Daoy (cell line): Measurements from ENCODE around the gene TBC1D22A. TPM values are rescaled to one million over a fixed set of nuclear protein-coding genes. Genes with fewer than 3 reads are reported as not detected.

Experiments used
- DNase-seq: peaks from one replicate; pipeline ENCODE4 v3.0.0-alpha.2; 2015; ENCODE audit warnings: low read depth
- total RNA-seq: library from RNA; depleted of rRNA; stranded (reverse); fragments of >200 nt; shearing (Covaris generic); gene quantifications from 2 replicates; pipeline ENCODE4 v1.2.3, GENCODE V29; 2014

The TBC1D22A gene
- total RNA-seq, 1 experiment from 2014 or later = 8.7 TPM

DNA sequence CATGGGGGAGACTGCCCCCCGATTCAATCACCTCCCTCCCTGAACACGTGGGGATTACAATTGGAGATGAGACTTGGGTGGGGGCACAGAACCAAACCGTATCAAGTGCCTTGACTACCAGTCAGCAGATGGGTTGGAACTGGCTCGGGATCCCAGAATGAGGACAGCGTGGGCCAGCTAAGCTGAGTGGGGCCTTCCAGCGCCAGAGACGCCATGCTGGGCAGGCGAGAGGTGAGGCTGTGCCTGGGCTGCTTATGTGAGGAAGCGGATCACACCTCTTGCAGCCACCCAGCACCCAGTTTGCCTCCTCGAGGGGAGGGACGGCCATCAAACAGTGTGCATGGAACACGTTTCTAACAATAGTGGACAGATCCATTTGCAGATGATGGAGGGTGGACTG, 195.1 kb downstream of the TBC1D22A start:
- DNase-seq = no peak

DNA sequence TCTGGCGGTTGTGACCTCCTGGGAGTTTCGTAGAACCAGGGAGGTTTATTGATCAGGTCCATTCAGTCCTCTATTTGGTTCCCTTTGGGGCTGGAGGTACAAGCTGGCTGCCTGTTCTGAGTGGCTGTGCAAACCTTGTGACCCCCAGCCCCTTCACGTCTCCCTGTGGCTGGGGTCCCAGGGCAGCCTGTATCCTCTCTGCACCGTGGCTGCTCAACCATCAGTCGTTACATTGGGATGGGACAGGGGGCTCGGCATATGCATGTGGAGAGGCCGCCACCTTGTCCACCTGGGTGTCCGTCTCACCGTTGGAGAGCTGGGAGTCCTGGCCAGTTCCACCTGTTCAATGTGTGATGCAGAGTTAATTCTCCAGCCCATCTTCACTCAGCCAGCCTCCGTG, 195.7 kb downstream of the TBC1D22A start:
- no peak for DNase-seq

DNA sequence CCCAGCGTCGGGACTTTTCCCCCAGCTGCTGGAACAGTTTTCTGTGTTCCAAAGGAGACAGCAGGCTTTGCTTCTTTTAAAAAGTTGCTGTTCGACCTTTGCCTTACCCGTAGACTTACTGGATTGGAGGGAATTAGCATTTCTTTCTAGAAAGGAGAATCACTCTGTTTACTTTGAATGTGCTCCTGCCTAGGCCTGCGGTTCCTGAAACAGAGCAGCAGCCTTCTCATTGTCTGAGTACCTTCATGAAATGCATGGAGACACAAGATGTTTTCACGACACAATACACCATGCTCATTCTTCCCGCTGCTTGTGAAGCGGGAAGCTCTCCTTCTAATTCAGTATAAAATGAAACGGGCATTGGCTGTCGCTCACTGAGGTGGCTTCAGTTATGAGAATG, 196.2 kb downstream of the TBC1D22A start:
- no peak for DNase-seq

DNA sequence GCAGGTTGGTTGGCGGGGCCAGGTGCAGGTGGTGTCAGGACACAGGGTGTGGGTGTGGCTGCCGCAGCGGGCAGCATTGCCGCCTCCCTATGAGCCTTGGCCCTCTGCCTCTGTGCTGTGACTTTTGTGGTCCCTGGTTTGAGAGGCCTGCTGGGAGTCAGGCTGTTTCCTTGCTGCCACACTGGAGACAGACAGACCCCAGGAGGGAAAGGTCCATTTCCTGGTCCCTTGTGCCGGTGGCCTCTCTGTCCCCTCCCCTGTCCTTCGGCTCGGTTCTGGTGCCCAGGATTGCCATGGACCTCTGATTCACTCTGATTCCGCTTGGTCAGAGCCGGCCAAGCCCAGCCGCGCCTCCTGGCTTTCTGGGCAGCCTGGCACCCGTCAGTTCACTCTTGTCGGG, 196.9 kb downstream of the TBC1D22A start:
- no peak for DNase-seq

DNA sequence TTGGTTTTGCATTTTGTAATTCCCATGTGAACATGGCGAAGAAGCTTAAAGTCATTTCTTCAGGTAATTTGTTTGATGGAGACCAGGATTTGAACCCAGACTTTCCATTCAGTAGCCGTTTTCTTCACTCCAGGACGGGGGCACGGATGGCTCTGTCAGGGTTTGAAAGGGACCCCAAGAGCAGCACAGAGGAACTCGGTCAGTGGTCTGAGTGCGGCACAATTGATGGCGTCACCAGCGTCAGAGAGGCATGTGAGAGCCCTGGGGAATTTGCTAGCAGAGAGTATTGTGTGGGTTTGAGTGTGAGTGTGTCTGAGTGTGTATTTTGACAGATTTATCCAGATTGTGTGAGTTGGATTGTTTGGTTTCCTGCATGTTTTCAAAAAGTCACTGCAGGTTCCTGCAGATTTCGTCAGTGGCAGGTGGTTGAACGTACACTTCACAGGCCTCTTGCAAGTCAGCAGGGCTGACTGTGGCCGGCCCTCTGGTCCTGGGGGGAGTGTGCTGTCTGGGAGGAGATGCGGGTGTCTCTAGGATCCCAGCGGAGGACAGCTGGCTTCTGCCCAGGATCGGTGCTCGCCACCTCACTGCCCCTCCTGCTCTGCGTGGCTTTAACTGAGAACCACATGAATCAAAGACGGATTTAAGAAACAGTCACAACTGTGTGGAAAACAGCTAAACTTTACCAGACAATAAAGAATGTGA, 199.3 kb downstream of the TBC1D22A start:
- DNase-seq = no peak

DNA sequence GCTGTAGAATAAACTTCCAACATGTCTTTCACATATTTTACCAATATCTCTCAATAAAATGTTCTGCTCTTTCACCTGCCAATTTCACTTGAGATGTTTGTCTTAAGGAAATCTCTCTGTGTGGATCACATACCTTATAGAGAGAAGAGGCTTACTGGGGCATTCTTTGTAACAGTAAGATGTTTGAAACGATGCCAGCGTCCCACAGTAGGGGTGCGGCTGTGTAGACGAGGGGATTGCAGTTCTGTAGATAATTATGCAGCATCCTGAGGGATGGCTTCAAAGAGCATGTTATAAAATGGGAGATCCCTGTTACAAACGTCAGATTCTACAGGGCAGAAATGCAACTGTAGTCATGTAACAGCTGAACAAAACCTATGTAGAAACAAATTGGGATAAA, 200.0 kb downstream of the TBC1D22A start:
- DNase-seq = no peak

DNA sequence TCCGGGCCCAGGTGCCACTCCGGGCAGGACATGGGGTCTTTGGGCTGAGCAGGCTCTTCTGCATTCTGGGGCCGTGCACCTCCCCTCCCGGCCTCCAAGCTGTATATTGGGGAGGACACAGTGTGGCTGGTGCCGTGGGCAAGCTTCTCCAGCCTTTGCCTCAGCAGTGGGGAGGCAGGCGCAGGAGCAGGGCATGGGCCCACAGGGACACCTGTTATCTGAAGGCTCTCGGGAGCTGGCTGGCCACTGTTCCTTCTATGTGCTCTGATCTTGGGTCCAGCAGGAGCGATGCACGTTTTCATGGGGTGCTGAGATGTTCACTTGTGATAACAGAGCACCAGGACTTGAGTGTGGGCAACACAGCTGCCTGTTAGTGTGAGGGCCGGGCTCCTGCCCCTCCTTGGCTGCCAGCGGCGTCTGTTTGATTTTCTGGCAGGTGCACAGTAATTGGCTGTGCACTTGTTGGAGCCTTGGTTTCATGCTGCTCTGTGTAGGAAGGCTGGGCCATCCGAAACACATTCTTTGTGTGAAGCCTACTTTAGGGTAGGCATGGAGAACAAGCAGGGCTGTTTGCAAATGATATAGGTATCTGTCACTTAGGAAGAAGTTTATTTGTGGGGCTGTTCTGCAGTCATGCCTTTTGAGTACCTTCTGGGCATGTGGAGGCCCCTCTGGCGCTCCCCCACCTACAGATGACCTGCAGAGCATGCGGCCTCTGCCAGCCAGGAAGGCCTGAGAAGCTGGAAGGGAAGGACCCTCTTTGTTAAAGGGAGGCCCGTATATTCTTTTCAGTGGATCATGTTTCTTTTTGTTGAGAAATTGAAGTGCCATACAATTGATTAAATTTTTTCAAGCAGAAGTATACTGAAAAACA, 201.5 kb downstream of the TBC1D22A start:
- DNase-seq = no peak

DNA sequence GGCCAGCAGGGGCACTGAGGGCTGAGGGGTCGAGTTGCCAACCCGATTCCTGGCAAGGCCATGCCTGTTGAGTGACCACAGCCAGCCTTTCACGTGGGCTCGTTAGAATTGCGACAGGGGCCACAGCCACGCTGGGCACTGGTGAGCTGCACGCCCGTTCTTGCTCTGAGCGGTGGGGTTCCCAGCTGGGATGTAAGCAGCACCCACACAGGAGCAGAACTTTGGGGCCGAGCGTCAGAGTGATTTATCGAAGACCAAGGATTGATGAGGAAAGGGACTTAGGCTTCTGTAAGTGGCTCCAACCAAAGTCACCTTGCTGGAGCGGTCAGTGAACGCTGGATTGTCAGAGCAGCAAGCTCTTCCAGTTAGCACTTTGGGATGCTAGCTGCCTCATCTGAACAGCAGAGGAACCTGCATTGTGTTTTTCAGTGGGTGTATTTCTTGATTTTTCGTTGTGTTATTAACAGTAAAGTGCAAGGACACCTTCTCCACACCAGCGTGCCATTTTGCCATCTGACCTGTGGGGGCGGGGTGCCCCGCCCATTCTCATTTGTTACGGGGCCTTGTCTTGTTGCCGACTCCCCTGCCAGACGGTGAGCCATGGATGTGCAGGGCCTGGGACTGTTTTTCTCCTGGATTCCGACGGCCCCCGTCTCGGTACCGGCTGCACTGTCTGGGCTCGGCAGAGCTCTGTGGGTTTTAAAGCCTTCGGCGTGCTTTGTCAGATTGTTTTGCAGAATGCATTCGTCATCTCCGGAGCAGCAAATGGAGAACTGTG, 202.5 kb downstream of the TBC1D22A start:
- DNase-seq = no peak

DNA sequence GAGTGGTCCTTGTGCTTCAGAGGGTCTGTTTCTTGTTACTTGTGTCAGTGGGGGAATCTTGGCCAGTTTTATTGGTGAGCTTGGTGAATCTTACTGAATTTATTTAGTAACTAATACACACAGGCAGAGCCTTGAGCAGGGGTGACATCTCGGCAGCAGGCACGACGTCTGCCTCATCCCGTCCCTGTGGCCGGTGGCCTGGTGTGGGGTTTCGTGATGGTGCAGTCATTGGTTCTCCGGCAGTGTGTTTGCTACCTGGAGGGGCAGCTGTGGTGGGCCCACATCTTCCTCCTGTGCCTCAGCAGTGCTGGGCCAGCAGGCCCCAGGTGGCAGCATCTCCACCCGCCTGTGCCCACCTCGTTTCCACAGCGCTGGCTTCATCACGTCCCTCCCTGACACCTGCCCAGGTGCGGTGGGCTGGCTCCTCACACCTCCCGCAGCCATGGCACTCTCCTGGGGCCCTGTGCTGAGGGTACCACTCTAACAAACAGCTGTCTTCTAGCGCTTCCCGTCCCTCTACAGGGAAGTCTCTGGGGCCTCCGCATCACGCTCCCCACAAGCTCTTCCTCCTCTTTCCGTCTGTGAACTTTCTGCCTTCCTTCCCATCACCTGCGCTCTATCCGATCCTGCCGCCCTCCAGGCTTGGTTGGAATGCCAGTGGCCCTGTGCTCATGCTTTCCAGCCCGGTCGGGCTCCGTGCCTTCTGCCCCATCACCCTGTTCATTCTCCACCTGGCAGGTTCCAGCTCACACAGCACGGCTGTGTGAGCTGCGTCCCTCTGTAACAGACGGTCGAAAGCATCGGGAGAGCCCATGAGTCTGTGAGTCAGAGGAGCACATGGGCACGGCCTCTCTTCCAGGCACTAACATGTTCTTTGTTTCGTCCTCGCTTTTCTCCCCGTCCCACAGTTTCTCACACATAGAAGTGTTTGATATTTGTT, 203.4 kb downstream of the TBC1D22A start:
- DNase-seq = no peak

DNA sequence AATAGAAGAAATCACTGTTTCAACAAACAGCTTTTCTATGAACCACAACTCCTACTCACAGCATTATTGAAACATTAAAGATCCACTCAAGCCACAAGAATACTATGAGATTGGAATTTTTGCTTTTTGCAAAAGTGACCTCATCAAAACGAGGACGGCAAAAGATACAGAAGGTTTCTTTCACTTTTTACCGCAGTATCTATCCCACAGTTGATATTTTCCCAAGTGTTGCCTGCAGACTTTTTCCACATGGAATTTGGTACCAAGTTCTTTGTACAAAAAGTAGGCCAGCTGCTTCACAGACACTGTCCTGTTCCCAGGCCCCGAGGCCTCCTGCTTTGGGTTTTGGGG, 204.0 kb downstream of the TBC1D22A start:
- no peak for DNase-seq

DNA sequence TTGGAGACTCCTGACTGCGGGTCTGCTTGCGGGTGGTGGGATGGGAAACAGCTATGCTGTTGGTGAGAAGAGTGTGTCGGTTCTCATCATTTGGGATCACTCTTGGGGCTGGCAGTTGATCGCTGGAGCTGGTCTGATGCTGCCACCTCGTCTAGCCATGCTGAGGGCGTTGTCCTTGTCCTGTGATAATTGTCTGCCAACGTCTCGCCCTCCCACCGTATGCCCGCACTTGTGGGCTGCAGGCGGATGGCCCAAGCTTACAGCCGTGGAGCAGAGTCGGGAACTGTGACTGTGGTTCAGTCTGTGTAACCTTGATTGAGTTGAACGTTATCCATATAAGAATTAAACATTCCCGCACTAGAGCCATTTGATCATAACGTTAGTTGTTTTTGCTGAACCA, 204.4 kb downstream of the TBC1D22A start:
- DNase-seq = no peak

DNA sequence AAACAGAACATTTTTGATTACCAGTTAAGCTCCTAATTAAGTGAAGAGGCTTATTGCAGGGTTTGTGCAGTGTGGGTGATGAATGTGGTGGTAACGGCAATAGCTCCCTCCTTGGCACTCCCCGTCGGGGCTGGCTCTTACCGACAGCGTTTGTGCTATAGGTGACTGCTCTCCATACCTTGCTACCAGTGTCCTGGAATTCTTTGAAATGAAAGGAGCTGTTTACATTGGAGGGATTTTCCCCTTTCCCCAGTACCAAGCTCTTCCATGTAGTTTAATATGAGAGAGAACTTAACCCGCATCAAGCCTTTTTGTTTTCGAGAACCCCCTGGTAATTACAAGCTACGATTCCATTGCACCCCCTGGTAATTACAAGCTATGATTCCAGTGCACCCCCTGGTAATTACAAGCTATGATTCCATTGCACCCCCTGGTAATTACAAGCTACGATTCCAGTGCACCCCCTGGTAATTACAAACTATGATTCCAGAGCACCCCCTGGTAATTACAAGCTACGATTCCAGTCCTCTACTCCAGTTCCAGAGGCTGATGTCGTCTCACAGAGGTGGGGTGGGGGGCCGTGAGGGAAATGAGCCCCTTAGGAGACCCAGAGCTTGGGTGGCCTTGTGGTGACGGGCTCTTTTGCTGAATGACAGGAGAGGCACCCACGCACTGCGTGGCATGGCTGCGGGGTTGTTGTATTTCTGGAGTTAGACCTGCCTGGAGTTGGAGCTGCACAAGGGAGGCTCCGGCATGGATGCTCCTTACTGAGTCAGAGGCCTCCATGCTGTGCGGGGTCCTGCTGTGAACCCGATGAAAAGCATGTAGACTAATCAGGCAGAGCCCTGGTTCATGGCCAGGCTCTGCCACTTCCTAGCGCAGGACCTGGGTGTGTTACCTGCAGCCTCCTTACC, 205.3 kb downstream of the TBC1D22A start:
- no peak for DNase-seq

DNA sequence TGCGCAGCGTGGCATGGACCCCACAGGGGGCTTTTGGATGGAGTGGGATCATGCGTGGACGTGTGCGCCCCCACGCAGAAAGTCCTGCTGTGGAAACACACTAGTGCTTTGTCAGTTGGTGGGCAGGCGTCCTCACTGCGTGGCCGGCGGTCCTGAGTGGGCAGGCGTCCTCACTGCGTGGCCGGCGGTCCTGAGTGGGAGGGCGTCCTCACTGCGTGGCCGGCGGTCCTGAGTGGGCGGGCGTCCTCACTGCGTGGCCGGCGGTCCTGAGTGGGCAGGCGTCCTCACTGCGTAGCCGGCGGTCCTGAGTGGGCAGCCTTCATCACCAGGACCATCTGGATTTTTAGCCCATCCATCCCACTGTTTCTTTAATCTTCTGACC, 205.9 kb downstream of the TBC1D22A start:
- no peak for DNase-seq

DNA sequence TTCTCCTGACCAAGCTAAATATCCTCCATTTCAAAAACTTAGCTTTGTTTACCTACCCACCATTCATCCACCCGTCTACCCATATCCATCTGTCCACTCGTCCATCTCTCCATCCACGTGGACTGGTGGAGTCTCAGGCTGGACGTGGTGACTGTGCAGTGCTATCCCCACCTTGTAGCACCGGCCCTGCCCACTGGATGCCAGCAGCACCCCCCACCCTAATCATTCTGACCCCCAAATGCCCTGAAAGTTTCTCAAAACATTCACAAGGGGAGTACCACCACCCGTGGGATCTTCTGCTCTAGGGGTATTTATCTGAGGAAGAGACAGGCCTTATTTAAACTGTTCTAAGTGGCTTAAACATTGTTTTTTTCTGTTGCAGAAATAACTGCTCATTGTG, 206.4 kb downstream of the TBC1D22A start:
- DNase-seq = no peak

DNA sequence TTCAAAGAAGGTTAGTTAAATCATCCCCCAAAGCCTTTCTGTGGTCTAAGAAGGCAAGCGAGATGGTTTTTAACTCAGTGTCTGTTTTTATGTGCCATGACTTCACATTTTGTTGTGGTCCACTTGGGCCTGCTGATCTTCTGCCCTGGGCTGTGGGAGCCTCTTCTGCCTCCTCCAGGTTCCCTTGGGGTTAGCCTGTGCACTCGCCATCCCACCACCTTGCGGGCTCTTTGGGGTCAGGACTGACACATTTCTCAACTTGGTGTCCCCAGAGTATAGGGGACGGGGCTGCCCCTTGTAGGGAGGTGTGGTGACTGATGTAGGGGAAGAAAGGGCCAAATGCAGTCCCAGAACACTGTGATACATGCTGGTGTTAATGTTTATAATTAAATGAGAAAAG, 207.0 kb downstream of the TBC1D22A start:
- DNase-seq = no peak

DNA sequence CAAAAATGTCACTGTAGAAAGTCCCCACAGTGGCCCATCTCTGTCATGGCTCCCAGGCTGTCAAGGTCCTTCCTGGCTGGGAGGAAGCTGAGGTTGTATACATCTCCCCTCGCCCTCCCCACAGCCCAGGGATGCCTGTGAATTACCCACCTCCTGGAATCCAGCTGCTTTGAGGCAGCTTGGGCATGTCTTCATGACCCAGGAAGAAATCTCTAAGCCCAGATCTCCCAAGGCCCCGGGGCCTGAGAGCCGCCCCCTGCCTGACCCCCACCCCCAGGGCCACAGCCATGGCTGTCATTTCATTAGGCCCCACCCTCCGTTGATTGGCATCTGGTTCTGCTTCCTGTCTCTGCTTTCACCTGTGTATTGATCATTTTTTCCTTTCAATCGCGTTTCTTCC, 207.5 kb downstream of the TBC1D22A start:
- no peak for DNase-seq

DNA sequence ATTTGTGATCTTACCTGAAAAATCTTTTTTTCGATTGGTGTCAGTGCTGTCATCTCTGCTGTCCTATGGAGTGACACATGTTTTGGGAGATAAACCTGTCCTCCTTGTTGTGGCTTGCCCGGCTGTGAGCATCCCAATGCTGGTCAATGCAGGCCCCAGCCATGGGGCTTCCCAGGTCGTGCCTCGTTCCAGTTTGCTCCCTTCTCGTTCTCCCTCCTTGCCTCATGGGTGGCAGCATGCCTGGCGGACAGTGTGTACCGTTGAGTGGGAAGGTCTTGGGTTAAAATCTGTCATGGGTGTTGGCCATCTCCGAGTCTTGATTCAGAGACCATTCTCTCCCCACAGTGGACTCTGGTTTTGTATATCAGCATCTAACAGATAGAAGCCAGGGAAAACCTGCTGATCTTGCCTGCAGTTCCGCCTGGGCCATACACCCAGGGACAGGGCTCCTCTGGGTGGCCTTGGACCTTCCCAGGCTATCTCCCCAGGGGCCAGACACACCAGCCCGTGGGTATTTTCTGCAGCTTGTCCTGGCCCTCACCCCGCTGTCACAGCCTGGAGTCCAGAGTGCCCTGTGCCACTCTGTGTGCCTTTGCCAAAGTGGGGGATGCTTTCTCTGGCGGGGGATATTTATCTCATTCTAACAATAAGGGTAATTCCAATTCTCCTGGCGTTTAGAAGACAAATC, 208.1 kb downstream of the TBC1D22A start:
- DNase-seq = no peak

DNA sequence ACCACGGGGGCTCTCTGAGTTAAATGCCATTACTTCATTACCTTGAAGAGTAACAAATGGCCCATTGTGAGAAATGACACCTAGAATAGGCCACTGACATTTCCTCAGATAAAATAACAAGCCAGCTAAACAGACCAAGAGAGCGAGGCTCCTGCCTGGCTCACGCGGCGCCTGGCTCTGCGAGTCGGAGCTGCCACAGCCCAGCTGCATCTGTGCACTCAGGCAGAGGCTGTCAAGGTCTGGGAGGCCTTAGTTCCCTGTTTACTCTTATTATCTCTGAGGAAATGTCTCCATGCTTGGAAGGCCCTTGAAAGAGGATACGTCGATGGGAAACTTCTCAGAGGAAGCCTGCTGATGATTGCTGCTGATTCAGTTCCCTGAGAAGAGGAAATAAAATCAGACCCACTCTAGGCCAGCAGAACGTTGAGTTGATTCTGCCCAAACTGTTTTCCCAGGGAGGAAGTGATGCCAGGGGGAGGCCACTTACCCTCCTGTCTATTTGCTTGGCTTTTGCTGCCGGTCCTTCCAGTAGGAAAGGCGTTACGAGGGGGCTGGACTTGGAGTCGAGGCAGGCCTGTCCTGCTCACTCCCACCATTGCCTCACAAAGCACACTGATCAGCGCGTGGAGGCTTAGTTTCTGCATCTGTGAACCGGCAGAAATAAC, 208.8 kb downstream of the TBC1D22A start:
- DNase-seq = no peak

DNA sequence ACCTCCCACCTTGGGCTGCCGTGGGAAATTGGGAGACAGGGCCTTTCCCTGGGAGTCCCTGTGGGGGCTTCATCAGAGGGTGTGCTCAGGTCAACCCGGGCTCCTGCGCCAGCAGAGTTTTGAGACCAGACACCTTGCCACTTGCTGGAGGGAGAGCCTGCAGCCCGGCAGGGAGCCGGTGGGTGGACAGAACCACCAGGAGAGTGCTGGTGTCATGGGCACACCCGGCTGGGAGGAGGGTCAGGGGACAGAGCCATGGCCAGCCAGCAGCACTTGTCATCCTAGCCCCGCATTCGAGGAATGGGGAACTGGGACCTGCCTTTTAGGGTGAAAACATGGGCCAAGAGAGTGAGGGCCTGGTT, 209.3 kb downstream of the TBC1D22A start:
- DNase-seq = no peak
